Measurements from ENCODE around the gene UBE3C.

DNA sequence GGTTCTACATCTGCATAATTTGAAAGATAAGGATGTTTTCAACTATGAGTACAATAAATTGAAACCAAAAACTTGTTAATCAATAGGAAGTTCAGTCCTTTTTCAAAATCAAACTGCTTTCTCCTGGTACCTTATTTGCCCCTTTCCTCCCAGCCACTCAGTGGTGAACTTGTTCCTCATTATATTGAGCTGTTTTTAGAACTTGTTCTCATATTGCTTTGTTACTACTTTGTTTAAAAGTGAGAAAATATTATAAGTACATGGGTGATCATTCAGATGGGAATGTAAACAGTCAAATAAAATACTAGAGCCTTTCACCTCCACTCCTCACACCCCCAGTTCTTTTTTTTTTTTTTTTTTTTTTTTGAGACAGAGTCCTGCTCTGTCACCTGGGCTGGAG is 17.2 kb downstream of the UBE3C start:
- TF ChIP-seq, protein P1, sequence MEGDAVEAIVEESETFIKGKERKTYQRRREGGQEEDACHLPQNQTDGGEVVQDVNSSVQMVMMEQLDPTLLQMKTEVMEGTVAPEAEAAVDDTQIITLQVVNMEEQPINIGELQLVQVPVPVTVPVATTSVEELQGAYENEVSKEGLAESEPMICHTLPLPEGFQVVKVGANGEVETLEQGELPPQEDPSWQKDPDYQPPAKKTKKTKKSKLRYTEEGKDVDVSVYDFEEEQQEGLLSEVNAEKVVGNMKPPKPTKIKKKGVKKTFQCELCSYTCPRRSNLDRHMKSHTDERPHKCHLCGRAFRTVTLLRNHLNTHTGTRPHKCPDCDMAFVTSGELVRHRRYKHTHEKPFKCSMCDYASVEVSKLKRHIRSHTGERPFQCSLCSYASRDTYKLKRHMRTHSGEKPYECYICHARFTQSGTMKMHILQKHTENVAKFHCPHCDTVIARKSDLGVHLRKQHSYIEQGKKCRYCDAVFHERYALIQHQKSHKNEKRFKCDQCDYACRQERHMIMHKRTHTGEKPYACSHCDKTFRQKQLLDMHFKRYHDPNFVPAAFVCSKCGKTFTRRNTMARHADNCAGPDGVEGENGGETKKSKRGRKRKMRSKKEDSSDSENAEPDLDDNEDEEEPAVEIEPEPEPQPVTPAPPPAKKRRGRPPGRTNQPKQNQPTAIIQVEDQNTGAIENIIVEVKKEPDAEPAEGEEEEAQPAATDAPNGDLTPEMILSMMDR (IDR thresholded peaks at IDR 0.05), result no peak
- TF ChIP-seq POLR2A (IDR thresholded peaks at IDR 0.05) (no peak), POLR2AphosphoS5 (IDR thresholded peaks at IDR 0.05) (no peak), EP300 (IDR thresholded peaks at IDR 0.05) (no peak)

Data from upper lobe of left lung (tissue), 4 donors.